NCI-H1930 (cell line): ENCODE measurements around the gene NOP14.
"Not testable (repeated sequence)": the region's sequence is repeated elsewhere in the genome, so short reads cannot be mapped to it uniquely, and the experiment has no call there.

ENCODE experiments used
- DNase-seq, 2 experiments: peaks; one replicate each; lab custom pipeline; 2025; lab: John Stamatoyannopoulos, UW

Gene NOP14

GRCh38 chr4:2931512-2932301 lies 31.5 kb downstream of the NOP14 start:
- DNase-seq: no peak

DNA sequence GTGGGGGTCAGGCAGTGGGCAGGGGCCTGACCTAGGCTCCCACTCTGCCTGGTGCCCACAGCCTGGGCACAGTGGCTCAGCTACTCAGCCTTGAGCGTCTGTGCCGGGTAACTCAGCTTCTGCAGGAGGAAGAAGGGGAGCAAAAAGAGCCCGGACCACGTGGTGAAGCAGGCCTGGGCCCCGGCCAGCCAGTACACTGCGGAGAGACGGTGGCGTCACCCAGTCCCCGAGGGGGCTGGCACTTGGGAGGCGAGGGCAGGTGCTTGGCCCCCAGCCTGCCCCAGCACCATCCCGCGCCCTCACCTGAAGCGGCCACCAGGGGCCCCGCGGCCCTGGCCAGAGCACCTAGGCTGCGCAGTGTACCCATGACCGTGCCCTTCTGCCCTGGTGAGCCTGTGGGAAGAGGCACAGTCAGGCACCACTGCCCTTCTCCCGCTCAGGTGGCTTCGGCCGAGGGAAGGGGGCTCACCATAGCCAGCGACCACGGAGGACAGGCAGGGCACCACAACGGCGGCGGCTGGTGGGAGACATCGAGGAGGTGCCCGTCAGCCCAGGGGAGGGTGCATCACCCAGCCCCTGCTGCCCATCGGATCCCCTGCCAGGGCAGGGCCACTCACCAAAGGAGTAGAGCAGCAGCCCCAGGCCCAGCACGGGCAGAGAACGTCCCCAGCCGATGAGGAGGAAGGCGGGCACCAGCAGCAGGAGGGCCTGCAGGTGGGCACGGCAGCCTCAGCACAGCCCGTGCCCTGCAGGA lies 32.3 kb downstream of the NOP14 start:
- no peak for DNase-seq

DNA sequence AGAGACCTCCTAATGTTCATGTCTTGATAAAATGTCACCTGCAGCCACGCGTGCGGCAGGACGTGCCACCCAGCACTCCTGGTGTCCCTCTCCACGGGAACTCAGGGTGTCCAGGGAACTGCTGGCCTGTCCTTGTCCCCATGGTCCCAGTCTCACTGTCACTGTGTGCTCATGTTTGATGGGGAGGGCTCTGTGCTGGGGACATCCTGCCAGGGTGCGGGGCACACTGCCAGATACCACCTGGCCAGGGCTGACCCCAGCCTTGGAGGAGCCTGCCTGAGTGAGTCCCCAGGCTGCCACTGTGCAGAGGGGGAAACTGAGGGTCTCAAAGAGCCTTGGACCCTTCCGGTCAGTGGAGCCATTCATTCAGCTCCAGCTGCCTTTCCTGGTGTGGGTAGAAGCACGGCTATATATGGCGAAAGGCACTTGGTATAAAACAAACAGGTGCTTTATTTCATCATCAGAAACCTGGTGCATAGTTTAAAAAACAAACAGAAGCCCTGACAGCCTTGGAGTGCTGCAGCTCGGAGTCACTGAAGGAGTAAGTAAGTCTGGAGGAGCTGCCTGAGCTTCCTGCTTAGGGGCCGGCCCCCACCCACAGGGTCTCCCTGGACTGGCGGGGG lies 33.0 kb downstream of the NOP14 start:
- no peak for DNase-seq

DNA sequence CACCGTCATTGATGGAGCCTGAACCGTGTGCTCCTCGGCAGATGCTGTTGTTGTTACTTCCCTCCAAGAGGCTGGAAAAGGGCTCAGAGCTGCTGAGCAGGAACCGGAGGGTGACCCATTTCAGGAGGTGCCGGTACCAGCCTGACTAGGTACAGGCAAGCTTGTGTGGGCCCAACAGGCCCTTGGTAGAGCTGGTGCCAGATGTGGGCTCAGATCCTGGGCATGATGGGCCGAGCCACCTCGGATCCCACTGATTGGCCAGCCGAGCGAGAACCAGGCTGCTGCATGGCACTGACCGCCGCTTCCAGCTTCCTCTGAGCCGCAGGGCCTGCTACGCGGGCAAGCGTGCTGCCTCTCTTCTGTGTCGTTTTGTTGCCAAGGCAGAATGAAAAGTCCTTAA lies 33.7 kb downstream of the NOP14 start:
- DNase-seq: no peak

DNA sequence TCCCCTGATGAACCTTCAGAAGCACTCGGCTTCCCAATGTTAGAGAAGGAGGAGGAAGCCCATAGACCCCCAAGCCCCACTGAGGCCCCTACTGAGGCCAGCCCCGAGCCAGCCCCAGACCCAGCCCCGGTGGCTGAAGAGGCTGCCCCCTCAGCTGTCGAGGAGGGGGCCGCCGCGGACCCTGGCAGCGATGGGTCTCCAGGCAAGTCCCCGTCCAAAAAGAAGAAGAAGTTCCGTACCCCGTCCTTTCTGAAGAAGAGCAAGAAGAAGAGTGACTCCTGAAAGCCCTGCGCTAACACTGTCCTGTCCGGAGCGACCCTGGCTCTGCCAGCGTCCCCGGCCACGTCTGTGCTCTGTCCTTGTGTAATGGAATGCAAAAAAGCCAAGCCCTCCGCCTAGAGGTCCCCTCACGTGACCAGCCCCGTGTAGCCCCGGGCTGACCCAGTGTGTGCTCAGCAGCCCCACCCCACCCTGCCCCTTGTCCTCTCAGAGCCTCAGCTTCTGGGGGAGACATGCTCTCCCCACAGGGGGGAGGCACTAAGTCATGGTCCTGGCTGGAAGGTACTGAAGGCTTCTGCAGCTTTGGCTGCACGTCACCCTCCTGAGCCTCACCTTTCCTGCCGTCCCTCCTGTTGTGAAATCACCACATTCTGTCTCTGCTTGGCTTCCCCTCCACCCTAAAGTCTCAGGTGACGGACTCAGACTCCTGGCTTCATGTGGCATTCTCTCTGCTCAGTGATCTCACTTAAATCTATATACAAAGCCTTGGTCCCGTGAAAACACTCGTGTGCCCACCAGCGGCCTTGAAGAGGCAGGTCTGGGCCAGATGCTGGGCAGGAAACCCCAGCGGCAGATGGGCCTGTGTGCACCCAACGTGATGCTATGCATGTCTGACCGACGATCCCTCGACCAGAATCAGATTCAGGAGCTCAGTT lies 34.7 kb downstream of the NOP14 start:
- DNase-seq: no peak

DNA sequence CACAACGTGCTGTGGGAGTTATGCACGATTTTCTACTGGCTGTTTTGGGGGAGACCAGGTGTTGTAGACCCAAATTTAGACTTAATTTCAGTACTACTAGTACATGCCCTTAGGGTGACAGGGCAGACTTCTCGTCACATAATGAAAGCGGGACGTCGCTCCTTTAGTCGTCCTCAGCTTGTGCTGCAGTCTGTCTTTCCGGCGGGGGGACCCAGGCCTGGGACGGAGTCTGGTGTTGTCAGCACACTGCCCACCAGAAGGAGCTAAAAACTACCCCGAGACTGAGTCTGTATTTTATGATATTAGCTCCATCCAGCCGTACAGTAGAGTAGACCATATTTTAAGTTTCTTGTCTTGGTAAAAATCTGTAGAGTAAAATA lies 35.5 kb downstream of the NOP14 start:
- DNase-seq: no peak

DNA sequence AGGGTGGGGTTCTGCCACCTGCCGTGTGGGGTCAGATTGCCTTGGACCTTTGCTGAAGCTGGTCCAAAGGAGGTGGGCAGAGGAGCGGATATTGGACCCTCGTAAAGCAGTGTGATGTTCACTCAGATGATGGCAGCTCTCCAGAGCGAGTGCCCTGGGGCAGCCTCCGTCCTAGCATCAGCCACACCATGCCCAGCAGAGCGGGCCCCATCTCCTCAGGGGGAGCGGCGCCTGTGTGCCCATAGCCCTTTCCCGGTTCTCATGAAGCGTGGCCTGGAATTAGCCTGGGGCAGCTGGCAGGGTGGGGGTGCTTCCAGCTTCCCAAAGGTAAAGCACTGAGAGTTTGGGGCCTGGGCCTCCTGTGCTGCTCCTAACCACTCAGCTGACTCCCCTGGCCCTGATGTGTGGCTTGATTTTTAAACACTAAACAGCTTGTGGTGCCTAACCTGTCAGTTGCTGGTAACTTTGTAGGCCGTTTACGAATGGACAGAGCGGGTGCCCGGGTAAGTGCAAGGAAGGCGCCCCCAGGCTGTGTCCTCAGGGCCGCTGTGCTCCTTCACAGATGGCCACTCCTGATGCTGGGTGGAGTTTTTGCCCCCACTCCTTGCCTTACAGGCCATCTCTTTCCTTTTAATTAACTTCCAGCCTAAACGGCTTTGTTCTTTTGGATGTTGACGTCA lies 36.0 kb downstream of the NOP14 start:
- DNase-seq: no peak

GRCh38 chr4:2925931-2926860 lies 37.0 kb downstream of the NOP14 start:
- no peak for DNase-seq

DNA sequence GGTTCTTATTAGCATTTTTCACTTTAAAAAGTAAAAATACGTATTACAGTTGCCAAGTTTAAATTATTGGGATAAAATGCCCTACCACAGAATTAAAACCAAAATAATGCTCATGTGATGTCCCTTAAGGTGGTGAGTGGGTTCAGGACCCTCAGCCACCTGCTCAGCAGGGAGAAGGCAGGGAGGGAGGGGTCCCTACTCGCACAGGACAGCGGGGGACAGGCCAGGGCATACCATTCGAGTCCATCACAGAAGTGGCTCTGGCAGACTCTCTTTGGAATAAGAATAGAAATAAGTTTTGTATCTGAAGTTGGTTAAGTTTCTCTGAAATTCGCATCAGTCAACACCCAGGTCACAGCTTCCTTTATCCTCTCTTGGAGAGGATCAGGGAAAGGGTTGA lies 37.7 kb downstream of the NOP14 start:
- DNase-seq: no peak

GRCh38 chr4:2924765-2925301 lies 38.4 kb downstream of the NOP14 start:
- DNase-seq: no peak

DNA sequence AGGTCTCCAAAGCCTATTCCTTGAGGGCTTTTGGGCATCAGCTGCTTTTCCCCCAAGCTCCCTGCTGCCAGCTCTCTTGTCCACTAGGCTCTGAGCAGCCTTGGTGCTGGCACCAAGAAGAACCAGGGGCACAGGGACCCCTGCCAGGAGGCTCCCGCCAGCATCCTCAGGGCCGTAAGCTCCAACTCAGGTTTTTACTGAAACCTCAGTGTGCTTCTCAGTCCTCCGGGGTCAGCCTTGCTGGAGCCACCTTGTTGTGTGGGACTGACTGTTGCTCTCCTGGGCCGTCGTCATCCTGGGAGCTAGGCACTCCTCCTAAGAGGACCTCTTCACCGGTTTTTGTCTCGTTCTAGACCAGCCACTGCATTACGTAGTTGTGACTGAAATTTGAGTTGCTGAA lies 38.9 kb downstream of the NOP14 start:
- no peak for DNase-seq

DNA sequence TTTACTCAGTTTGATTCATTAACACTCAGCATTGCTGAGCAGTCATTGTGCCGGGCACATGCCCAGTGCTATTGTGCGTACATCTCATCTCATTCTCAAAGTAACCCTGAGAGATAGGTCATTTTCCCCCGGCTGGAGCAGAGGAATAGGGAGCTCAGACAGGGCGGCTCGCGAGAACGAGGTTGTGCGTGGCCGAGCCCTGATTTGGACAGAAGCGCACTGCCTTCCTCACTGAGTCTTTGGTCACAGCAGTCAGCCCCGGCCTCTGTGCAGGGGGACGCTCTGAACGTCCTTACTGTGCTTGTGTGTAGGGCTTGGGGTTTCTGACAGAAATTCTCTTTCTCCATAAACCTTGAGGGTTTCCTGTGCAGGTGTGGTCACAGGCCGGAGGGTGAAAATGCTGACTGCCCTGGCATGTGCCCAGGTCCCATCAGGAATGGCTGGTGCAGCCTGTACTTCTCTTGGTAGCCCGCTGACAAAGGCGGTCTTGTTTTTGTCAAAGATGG lies 39.5 kb downstream of the NOP14 start:
- DNase-seq: no peak

GRCh38 chr4:2923141-2923551 lies 40.1 kb downstream of the NOP14 start:
- no peak for DNase-seq

DNA sequence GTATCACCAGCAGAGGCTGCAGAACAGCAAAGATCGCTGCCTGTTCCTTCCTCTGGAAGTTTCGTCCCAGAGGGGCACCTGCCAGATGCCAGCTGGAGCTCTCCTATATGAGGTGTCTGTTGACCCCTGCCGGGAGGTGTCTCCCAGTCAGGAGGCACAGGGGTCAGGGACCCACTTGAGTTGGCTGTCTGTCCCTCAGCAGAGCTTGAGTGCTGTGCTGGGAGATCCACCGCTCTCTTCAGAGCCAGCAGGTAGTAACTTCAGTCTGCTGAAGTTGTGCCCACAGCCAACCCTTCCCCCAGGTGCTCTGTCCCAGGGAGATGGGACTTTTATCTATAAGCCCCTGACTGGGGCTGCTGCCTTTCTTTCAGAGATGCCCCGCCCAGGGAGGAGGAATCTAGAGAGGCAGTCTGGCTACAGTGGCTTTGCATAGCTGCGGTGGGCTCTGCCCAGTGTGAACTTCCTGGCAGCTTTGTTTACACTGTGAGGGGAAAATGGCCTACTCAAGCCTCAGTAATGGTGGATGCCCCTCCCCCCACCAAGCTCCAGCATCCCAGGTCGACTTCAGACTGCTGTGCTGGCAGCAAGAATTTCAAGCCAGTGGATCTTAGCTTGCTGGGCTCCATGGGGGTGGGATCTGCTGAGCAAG lies 40.6 kb downstream of the NOP14 start:
- not testable (repeated sequence) for DNase-seq

DNA sequence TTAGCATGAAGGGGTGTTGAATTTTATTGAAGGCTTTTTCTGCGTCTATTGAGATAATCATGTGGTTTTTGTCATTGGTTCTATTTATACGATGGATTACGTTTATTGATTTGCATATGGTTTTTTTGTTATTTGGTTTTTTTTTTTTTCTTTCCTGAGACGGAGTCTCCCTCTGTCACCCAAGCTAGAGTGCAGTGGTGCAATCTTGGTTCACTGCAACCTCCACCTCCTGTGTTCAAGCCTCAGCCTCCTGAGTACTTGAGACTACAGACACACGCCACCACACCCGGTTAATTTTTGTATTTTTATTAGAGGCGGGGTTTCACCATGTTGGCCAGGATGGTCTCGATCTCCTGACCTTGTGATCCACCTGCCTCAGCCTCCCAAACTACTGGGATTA lies 44.5 kb downstream of the NOP14 start:
- DNase-seq: not testable (repeated sequence)

- DNase-seq: not testable (repeated sequence)
Measured at GRCh38 chr4:2918300-2918699, 44.9 kb downstream of the NOP14 start.

GRCh38 chr4:2916696-2917095 lies 46.5 kb downstream of the NOP14 start:
- not testable (repeated sequence) for DNase-seq

DNA sequence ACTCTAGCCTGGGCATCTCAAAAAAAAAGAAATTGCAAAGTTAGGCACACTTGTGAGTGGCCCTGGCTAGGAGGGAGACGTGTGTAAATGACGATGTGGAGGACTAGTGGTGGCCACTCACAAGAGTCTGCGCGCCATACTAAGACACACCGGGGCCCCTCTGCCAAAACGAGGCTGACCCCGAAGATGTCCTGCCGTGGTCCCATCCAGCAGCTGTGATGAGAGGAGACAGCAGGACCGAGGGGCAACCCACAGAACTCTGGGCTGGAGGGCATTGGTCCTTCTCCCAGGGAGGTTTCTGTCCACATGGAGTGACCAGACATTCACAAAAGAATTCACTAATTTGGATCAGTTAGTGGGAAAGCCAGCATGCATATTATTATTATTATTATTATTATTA lies 47.4 kb downstream of the NOP14 start:
- no peak for DNase-seq
